Neuron (in vitro differentiated cells): Measurements from ENCODE around the gene PALMD.
A peak's percentile ranks its signal among the peaks of the same experiment; 100 is the strongest.

Experiments used
- H2AFZ ChIP-seq: one replicate; pipeline ENCODE4 v1.6.1; 2013; ENCODE audit warnings: low read depth, mild to moderate bottlenecking, inconsistent platforms, low read length, moderate library complexity
- H3K27me3 ChIP-seq: one replicate; pipeline ENCODE4 v1.6.1; 2013; ENCODE audit warnings: low read length; ENCODE audit not compliant: insufficient read depth
- H3K36me3 ChIP-seq: one replicate; pipeline ENCODE4 v1.6.1; 2013; ENCODE audit warnings: low read length; ENCODE audit not compliant: insufficient read depth
- H3K4me1 ChIP-seq: one replicate; pipeline ENCODE4 v1.6.1; 2013; ENCODE audit warnings: low read length; ENCODE audit not compliant: insufficient read depth
- H3K4me3 ChIP-seq: 2 replicates; pipeline ENCODE4 v1.5.1; 2013; ENCODE audit warnings: mild to moderate bottlenecking, low read length, moderate library complexity
- H3K9me3 ChIP-seq: one replicate; pipeline ENCODE4 v1.6.1; 2013; ENCODE audit warnings: low read length

Gene PALMD

DNA sequence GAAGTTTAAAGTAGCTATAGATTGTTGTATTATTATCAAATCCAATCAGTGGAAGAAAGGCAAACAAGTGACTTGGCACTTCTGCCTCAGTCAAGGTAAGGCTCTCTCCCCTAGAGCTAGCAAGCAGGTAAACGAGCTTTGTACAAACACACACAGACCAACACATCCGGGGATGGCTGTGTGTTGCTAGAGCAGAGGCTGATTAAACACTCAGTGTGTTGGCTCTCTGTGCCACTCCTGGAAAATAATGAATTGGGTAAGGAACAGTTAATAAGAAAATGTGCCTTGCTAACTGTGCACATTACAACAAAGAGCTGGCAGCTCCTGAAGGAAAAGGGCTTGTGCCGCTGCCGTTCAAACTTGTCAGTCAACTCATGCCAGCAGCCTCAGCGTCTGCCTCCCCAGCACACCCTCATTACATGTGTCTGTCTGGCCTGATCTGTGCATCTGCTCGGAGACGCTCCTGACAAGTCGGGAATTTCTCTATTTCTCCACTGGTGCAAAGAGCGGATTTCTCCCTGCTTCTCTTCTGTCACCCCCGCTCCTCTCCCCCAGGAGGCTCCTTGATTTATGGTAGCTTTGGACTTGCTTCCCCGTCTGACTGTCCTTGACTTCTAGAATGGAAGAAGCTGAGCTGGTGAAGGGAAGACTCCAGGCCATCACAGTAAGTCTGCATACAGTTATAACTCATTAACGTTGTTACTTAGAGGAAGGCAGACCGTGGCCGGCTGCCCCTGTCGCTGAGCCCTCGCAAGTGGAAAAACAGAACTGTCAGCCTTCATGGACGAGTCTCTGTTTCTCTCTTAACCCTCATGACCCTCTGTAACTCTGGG lies at the start of gene PALMD:
TSS of gene PALMD (plus strand) at position 415 of the 833 bp plus-strand sequence. CDS start at position 620, 205 bp downstream.
- Histone ChIP-seq H3K27me3 (no peaks in the 10 kb centered on the region), H3K36me3 (peaks cover 5% of the 10 kb centered on the region), H2AFZ (peak within 1 kb of the TSS; percentile 41), H3K4me3 (peak within 1 kb of the TSS; percentile 59), H3K9me3 (no peaks in the 10 kb centered on the region), H3K4me1 (peaks cover 29% of the 10 kb centered on the region)

- Histone ChIP-seq H3K27me3 (no peaks in the 10 kb centered on the region), H3K9me3 (no peaks in the 10 kb centered on the region), H2AFZ (no peak overlapping the region), H3K4me3 (peak overlapping the region; percentile 44), H3K4me1 (peaks cover 40% of the 10 kb centered on the region), H3K36me3 (no peaks in the 10 kb centered on the region)
Observed at GRCh38 chr1:99598738-99599411, 47.0 kb upstream of the PALMD start.

GRCh38 chr1:99599678-99600175 lies 46.2 kb upstream of the PALMD start:
- H3K4me3 ChIP-seq = peak overlapping the region; percentile 44
- no peaks in the 10 kb centered on the region for H3K9me3 ChIP-seq
- H3K36me3 ChIP-seq = no peaks in the 10 kb centered on the region
- no peaks in the 10 kb centered on the region for H3K27me3 ChIP-seq
- peaks cover 48% of the 10 kb centered on the region for H3K4me1 ChIP-seq
- H2AFZ ChIP-seq = peak overlapping the region; percentile 7

GRCh38 chr1:99600782-99601181 lies 45.1 kb upstream of the PALMD start:
- H3K36me3 ChIP-seq = no peaks in the 10 kb centered on the region
- H3K9me3 ChIP-seq = no peaks in the 10 kb centered on the region
- H3K4me3 ChIP-seq = peak overlapping the region; percentile 44
- H3K4me1 ChIP-seq = peaks cover 48% of the 10 kb centered on the region
- H3K27me3 ChIP-seq = no peaks in the 10 kb centered on the region
- peak overlapping the region; percentile 3 for H2AFZ ChIP-seq

- Histone ChIP-seq H3K27me3 (no peaks in the 10 kb centered on the region), H2AFZ (peak overlapping the region; percentile 3), H3K36me3 (no peaks in the 10 kb centered on the region), H3K4me3 (no peak overlapping the region), H3K9me3 (no peaks in the 10 kb centered on the region), H3K4me1 (peaks cover 48% of the 10 kb centered on the region)
Observed at GRCh38 chr1:99601208-99601607, 44.7 kb upstream of the PALMD start.

GRCh38 chr1:99601709-99602403 lies 44.1 kb upstream of the PALMD start:
- no peak overlapping the region for H3K4me3 ChIP-seq
- no peaks in the 10 kb centered on the region for H3K27me3 ChIP-seq
- H3K36me3 ChIP-seq = no peaks in the 10 kb centered on the region
- no peaks in the 10 kb centered on the region for H3K9me3 ChIP-seq
- H3K4me1 ChIP-seq = peaks cover 48% of the 10 kb centered on the region
- no peak overlapping the region for H2AFZ ChIP-seq

GRCh38 chr1:99602404-99602969 lies 43.4 kb upstream of the PALMD start:
- H3K27me3 ChIP-seq = no peaks in the 10 kb centered on the region
- H2AFZ ChIP-seq = no peak overlapping the region
- peaks cover 48% of the 10 kb centered on the region for H3K4me1 ChIP-seq
- no peak overlapping the region for H3K4me3 ChIP-seq
- H3K9me3 ChIP-seq = no peaks in the 10 kb centered on the region
- H3K36me3 ChIP-seq = no peaks in the 10 kb centered on the region

- Histone ChIP-seq H2AFZ (peak overlapping the region; percentile 92), H3K27me3 (no peaks in the 10 kb centered on the region), H3K9me3 (peaks cover 4% of the 10 kb centered on the region), H3K36me3 (no peaks in the 10 kb centered on the region), H3K4me1 (peaks cover 43% of the 10 kb centered on the region), H3K4me3 (no peak overlapping the region)
Observed at GRCh38 chr1:99603699-99604560, 42.0 kb upstream of the PALMD start.

DNA sequence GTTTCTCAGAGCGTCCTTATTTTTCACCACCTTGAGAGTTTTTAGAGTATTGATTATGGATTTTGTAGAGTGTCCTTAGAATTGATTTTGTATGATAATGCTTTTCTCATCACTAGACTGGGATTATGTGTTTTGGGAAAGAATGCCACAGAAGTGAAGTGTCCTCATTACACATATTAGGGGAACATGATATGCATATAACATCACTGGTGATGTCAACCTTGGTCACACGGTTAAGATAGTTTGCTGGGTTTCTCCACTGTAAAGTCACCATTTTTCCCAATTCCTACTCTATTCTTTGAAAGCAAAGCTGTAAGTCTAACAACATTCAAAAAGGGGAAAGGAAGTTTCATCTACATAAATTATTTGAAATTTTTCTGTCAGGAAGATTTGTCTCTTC lies 39.6 kb upstream of the PALMD start:
- Histone ChIP-seq H3K27me3 (no peaks in the 10 kb centered on the region), H3K36me3 (no peaks in the 10 kb centered on the region), H3K4me1 (peaks cover 20% of the 10 kb centered on the region), H2AFZ (no peak overlapping the region), H3K9me3 (peaks cover 4% of the 10 kb centered on the region), H3K4me3 (no peak overlapping the region)

GRCh38 chr1:99607590-99607989 lies 38.3 kb upstream of the PALMD start:
- H3K36me3 ChIP-seq = no peaks in the 10 kb centered on the region
- H2AFZ ChIP-seq = no peak overlapping the region
- H3K9me3 ChIP-seq = peaks cover 4% of the 10 kb centered on the region
- H3K4me3 ChIP-seq = no peak overlapping the region
- H3K27me3 ChIP-seq = no peaks in the 10 kb centered on the region
- peaks cover 13% of the 10 kb centered on the region for H3K4me1 ChIP-seq

- Histone ChIP-seq H3K4me1 (peaks cover 13% of the 10 kb centered on the region), H3K27me3 (no peaks in the 10 kb centered on the region), H3K4me3 (no peak overlapping the region), H3K36me3 (no peaks in the 10 kb centered on the region), H2AFZ (no peak overlapping the region), H3K9me3 (peaks cover 4% of the 10 kb centered on the region)
Observed at GRCh38 chr1:99608058-99608457, 37.9 kb upstream of the PALMD start.

GRCh38 chr1:99613716-99614115 lies 32.2 kb upstream of the PALMD start:
- H3K27me3 ChIP-seq = no peaks in the 10 kb centered on the region
- H3K4me3 ChIP-seq = no peak overlapping the region
- no peaks in the 10 kb centered on the region for H3K4me1 ChIP-seq
- H3K36me3 ChIP-seq = no peaks in the 10 kb centered on the region
- H3K9me3 ChIP-seq = no peaks in the 10 kb centered on the region
- H2AFZ ChIP-seq = no peak overlapping the region
